COLO668 (cell line): ENCODE results near the gene PARD6G.
"Not testable (repeated sequence)": the region's sequence is repeated elsewhere in the genome, so short reads cannot be mapped to it uniquely, and the experiment has no call there.

Source experiments
- DNase-seq: peaks from one replicate; lab custom pipeline; 2025; ENCODE audit not compliant: unreplicated experiment; lab: John Stamatoyannopoulos, UW

The PARD6G gene

DNA sequence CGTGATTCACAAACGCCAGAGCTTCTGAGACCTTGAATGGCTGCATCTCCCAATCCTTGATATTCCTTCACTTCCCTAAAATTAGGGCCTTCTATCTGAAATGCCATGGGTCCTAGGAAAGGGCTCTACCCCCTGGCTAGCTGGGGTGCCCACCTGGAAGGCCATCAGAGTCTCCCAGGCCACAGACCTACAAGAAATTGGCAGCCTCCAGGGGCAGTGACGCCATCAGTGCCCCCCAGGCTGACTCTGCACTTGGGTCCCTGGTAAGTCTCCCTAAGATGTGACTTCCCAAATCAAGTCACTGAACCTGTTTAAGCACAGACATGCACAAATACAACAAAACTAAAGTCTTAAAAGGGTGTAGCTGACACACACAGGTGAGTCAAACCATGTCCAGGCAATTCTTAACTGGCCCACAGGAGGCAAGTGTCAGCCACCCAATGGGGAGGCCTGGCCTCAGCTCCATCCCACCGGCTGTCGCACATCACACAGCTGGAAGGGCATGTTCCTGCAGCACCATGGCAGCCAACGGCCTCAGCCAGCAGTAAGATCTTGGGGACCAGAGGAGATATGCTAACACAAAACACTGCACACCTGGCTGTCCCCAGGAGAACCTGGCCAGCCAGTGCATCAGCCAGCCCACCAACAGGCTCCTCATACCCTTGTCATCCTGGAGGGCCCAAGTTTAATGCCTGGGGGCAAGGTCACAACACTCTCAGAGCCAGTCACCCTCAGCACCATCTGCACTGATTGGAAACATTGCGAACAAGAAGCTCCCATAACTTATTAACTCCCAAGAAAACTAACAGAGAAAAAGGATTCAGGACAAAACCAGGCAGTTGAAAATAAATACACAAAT lies 5.2 kb downstream of the PARD6G start:
- DNase-seq, result no peak

DNA sequence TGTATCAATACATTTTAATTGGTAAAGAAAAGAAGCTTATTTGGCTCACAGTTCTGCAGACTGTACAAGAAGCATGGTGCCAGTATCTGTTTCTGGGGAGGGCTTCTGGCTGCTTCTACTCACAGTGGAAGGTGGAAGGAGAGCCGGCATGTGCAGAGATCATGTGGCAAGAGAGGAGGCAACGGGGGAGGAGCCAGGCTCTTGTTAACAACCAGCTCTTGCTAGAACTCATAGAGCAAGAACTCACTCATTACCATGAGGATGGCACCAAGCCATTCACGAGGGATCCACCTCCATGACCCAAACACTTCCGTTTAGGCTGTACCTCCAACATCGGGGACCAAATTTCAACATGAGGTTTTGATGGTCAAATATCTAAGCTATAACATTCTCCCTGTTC lies 7.5 kb downstream of the PARD6G start:
- DNase-seq, result no peak

DNA sequence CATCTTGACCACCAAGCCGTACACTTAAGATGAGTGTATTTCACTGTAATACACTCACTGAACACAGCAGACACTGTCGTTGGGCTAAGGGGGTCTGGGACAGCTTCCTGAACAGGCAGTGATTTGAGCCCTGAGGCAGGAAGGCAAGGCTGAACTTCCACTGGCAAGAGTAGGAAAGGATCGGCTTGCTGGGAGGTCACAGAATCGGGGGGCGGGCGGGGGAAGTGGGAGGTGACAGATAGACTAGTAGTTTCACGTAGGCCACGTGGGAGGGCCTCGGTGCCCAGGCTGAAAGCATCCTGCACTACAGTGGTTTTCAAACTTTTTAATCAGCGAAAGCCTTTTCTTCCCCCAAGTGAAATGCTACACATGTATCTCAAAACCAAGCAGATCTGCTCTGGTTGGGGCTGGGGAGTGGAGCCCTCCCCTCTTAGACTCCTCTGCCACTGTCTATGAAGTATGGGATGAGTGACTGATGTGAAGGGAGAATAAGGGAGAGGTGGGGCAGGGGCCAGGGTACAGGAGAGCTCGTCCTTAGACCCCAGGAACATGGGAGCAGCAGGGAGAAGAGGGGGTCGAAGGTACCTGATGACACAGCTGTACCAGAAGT lies 8.6 kb downstream of the PARD6G start:
- DNase-seq, result no peak

DNA sequence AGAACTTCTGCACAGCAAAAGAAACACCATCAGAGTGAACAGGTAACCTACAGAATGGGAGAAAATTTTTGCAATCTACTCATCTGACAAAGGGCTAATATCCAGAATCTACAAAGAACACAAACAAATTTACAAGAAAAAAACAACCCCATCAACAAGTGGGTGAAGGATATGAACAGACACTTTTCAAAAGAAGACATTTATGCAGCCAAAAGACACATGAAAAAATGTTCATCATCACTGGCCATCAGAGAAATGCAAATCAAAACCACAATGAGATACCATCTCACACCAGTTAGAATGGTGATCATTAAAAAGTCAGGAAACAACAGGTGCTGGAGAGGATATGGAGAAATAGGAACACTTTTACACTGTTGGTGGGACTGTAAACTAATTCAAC lies 9.8 kb downstream of the PARD6G start:
- not testable (repeated sequence) for DNase-seq

DNA sequence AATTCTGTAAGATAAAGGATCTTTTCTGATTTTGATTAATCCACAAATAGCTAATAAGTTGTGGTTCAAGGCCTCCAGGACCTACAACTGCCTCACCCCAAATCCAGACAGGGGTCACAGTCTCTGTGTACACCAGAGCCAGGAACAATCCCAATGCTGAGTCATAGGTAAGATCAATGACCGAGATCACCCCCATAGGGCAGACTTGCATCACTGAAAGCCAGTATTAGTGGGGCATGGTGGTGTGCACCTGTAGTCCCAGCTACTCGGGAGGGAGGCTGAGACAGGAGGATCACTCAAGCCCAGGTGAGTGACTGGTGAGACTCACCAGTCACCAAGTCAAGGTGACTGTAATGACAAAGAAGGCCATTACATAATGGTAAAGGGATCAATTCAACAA lies 12.9 kb downstream of the PARD6G start:
- no peak for DNase-seq

DNA sequence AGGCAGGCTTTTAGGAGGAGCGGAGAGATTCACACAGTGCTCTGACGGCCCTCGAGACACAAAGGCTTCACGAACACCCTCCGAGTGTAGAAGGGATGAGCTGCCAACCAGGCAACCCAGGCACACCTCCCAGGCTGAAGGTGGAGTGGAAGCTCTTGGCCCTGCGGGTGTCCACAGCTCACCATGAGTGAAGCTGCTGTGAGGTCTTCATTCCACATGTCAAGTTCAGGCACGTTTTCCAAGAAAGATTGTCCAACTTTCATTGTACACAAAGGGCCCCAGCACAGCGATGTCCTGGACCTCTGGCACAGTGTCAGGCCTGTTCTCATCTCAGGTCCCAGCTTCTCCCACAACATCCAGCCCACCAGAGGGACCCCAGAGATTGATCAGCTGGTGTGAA lies 13.4 kb downstream of the PARD6G start:
- no peak for DNase-seq

DNA sequence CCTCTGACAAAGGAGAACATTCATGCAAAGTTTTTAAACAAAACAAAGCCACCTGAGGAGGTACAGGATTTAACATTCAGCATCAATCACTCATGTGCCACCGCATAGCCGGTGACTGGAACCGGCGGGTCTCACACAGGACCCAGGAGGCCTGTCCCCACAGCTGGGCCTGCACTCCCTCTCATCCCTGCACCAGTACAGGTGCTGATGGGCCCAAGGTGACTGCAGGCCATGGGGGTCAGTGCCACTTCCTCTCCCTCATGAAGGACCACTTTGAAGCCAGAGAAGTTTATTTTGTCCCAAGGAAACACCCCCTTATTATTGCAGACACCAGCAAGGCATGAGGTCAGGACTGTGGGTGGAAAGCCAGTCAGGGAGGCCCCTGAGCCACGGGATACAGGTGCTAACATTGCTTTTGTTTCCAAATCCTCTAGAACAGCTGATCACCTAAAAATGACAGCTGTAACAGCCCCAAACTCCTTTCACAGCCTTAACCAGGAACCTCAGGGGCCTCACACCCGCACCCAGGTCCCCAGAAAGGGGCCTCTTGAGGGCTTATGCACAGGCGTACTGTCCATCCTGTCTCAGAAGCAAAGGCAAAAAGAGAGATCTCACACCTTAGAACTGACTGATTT lies 14.0 kb downstream of the PARD6G start:
- no peak for DNase-seq

DNA sequence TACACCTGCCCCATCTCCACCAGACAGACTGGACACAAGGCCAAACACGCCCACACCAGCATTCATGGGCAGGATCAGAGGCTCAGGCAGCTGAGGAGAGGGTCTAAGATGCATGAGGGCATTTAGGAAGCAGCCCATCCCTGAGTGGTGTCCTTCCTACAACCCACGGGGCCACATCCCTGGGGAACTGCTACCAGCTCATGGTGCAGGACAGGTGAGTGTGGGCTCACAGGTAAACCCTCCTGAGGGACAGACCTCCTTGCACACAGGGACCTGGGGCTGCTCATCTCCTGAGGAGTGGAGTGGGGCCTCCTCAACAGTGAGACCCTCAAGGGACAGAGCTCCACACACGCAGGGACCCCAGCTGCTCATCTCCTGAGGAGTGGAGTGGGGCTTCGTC lies 14.6 kb downstream of the PARD6G start:
- DNase-seq, result no peak

DNA sequence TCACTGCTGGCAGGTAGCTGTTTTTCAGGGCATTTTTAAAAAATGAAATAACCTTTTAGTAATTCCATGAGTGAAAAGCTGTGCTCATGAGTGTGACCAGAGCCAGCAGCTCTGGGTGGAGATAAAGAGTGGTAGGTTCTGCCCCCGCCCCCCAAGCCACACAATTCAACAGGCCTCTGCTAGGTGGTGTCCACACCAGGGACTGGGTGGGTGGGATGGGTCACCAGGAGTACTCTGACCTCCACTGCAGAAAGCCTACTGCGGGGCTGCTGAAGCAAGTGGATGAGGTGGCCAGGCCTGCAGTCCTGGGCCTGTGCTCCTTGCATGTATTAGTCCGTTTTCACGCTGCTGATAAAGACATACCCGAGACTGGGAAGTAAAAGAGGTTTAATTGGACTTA lies 15.3 kb downstream of the PARD6G start:
- DNase-seq, result no peak

DNA sequence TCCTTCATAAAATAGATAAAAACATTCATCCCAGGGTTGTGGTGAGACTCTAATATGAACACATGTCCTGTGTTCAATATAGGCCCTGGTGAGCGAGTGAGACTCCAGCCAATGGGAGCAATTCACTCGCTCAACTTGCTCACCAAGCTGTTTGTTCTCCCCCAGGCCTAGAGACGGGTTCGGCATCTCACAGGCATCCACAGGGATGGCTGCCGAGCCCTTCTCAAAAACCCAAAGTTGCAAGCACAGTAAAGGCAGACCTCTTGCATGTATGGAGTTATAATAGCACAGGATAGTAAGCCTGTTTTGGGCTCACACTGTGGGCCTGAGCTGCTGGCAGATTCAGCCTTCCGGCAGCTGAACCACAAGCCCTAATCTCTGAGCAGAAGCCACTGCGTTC lies 15.7 kb downstream of the PARD6G start:
- DNase-seq, result no peak

DNA sequence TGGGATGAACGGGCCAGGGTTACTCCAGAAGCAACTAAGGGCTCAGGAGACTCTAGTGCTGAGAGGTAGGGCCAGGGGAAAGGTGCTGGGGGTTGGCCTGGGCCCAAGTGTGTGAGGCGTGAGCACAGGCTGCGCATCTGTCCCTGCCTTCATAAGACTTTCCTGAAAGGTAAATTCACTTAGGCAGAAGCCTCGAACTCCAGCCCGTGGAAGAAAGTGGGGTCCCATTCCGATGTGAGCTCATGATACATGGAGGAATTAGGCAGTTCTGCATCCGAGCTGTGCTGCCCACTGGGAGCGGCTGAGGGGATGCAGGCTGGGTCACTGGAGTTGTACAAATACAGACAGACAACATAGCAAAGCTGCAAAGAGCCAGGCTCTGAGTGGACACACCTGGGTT lies 16.2 kb downstream of the PARD6G start:
- no peak for DNase-seq

DNA sequence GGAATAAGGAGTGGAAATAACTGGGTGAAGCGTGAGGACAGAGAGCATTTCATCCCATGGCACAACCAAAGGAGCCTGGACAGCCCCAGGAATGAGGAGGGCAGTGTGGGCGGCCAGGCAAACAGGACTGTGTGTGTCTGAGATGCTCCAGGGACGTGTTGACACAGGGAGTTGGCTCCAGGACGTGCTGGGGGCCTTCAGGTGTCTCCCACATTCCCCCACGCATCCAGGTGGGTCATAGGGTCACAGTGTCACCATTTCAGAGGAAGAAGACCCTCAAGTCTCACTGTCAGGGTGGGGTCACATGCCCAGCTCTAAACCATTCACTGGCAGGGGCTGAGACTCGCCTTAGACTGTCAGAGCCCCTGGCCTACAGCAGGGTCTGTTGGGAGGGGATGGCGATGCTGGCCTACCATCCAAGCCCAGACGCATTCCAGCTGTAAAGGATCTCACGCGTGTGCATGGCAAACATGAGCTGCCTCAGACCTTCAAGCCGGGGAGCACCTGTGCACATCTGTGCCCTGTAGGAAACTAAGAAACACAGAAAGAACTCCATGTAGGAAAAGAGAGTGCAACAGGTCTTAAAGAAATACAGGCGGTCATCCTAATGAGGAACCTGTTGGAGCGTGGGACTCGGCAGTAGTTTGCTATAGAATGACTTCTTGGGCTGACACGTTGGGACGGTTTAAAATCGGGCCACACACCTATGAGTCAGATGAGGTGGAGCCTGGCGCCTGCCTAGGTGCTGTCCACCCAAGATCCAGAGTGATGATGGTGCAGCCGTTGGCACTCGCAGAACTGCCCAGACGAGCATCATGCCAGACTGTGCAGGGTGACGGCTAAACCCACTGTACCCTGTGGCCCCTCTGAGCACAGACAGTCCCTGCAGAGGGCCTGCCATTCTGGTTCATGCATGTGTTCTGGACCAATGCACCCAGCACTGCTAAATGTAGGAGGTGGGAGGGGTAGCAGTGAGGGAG lies 17.3 kb downstream of the PARD6G start:
- no peak for DNase-seq

DNA sequence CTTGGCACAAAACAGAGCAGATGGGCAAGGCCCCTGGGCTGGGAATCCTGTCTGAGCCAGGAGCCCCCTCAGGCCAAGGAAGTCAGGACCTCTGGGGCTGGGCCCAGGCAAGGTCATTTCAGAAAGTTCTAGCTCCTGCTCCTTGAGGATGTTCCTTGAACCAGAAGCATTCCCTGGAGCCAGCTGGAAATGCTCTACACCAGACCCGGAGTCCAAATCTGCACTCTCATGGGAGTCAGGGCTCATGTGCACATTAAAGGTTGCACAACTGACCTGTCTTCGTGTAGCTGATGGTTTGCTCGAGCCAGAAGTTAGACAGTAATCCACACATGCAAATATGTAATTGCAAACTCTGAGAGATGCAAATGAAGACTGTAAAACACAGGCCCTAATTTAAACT lies 18.0 kb downstream of the PARD6G start:
- no peak for DNase-seq

DNA sequence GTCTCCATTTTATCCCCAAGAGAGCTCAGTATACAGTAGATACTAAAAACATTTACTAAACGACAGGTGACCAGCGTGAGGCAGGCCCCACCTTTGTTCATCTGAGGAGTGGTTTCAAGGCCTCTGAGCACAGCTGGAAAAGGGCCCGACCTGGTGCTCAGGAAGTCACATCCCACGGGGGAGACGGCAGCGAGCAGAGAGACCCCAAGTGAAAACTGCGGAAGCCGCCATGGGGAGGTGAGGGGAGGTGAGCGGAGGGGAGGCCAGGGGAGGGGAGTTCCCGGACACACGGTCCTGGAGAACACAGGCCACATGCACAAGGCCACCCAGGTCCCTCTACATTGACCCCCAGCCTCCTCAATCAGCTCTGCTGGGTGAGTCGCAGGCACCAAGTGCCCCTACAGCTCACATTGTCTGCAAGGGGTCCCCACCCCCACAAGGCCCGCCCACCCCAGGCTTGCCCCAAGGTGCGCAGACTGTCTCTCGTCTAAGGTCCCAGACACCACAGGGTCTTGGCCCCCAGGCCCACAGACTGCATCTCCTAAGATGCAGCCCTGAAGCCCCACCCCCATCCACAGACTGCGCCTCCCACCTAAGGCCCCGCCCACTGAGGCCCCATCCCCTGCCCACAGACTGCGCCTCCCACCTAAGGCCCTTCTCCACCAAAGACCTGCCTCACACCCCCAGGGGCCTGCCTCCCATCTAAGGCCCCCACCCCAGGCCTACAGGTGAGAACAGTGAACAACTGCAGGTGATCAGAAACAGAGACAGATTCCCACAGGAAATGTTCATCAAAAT lies 19.1 kb downstream of the PARD6G start:
- DNase-seq, result no peak

DNA sequence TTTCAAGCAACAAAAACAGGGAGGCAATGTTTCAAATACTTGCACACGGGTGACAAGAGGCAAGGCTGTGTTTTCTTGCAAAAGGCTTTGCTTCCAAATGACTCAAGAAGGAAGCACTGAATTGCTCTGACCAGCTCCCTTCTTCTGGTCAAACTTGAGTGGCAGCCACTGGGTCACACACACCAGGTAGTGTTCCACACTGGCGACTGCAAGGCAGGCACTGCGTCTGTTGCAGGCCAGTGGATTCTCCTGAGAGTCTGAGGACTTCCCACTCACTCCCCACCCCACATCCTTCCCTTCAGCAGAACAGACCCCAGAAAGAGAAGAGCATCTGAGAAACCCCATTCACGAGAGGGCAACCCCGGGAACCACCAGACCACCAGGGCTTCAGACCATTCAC lies 19.8 kb downstream of the PARD6G start:
- no peak for DNase-seq

DNA sequence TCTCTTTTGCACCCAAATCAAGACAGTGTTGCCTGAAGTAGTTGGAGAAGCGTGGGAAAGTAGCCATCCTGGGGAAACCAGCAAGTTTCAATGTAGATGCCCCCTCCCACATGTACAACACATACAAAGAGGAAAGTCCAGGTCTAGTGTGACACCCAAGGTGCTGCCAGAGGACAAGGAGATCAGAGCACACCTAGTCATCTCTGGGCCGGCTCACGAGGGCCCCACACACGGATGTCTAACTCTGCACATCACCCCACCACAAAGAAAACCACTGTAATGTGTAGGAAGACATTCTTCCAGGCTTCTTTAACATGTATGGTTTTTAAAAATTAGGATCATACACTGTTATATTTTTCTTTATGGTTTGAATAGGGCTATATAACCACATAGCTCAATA lies 21.6 kb downstream of the PARD6G start:
- no peak for DNase-seq

DNA sequence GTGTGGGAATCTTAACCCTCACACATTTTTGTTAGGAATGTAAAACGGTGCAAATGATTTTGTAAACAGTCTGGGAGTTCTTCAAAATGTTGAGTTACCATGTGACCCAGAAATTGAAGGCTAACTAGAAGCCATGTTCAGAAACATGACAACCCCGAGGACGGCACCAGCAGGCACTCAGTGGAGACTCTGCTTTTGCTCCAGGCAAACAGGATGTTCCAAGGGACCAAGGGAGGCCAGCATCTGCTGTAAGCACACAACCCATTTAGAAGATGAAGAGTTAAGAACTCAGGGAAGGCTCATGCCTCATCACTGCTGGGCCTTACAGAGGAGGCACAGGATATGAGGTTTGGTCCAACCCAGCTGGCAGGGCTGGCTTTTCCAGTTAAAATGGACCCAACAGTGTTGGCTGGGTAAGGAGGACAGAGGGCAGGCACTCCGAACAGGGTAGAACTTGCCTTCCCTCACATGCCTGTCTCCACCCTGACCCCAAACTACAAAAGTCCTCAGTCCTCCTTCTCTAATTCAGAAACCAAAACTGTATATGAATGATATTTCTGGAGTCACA lies 23.6 kb downstream of the PARD6G start:
- no peak for DNase-seq

DNA sequence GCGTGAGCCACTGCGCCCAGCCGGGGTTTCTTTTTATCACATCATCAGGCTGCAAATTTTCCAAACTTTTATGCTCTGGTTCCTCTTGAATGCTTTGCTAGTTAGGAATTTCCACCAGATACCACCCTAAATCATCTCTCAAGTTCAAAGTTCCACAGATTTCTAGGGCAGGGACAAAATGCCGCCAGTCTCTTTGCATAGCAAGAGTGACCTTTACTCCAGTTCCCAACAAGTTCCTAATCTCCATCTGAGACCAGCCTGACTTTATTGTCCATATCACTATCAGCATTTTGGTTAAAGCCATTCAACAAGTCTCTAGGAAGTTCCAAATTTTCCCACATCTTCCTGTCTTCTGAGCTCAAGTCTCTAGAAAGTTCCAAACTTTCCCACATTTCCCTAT lies 27.8 kb downstream of the PARD6G start:
- not testable (repeated sequence) for DNase-seq

DNA sequence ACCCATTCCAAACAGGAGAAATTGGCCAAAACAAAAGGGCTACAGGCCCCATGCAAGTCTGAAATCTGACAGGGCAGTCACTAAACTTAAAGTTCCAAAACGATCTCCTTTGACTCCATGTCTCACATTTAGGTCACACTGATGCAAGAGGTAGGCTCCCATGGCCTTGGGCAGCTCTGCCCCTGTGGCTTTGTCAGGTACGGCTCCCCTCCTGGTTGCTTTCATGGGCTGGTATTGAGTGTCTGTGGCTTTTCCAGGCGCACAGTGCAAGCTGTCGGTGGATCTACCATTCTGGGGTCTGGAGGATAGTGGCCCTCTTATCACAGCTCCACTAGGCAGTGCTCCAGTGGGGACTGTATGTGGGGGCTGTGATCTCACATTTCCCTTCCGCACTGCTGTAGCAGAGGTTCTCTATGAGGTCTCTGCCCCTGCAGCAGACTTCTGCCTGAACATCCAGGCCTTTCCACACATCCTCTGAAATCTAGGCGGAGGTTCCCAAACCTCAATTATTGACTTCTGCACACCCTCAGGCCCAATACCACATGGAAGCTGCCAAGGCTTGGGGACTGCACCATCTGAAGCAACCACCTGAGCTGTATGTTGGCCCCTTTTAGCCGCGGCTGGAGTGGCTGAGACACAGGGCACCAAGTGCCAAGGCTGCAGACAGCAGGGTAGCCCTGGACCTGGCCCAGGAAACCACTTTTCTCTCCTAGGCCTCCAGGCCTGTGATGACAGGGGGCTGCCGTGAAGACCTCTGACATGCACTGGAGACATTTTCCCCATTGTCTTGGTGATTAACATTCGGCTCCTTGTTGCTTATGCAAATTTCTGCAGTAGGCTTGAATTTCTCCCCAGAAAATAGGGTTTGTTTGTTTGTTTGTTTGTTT lies 28.7 kb downstream of the PARD6G start:
- no peak for DNase-seq
